Left ventricle myocardium inferior (tissue), 1 donor: Measurements from ENCODE around the gene FUT9. TPM values are rescaled to one million over a fixed set of nuclear protein-coding genes. Genes with fewer than 3 reads are reported as not detected.

Experiments
- DNase-seq: peaks from one replicate; pipeline ENCODE4 v3.0.0-alpha.2; 2020
- H3K27ac ChIP-seq: fragments of 200-600 bp; replicated peaks from 2 replicates; pipeline ENCODE4 v1.8.0; 2021
- H3K27me3 ChIP-seq: fragments of 200-600 bp; 2 replicates; pipeline ENCODE4 v1.8.0; 2021; ENCODE audit warnings: low read depth
- H3K36me3 ChIP-seq: fragments of 200-600 bp; 2 replicates; pipeline ENCODE4 v1.8.0; 2021
- H3K4me1 ChIP-seq: fragments of 200-600 bp; 2 replicates; pipeline ENCODE4 v1.8.0; 2021
- H3K4me3 ChIP-seq: fragments of 200-600 bp; 2 replicates; pipeline ENCODE4 v1.8.0; 2021; ENCODE audit warnings: mild to moderate bottlenecking, moderate library complexity
- H3K9me3 ChIP-seq: fragments of 200-600 bp; replicated peaks from 2 replicates; pipeline ENCODE4 v1.8.0; 2021
- intact Hi-C: fragments of 100-400 bp; cut with micrococcal nuclease; formaldehyde crosslinking; loops from one replicate; pipeline ENCODE4 v1.11.0; 2022
- long read RNA-seq: library from polyadenylated mRNA; unstranded; transcript quantifications from one replicate; pipeline ENCODE4 v2.0.0, GENCODE V29; 2021
- total RNA-seq: library from RNA; stranded (reverse); fragmentation: NEBNext Ultra II Directional; extraction: Animal tissue kit (Norgen Biotek cat#: 25700); gene quantifications from one replicate; pipeline ENCODE4 v1.2.1, GENCODE V29; 2021
- TF ChIP-seq, protein P1 (sequence below): fragments of 200-600 bp; IDR thresholded peaks from 2 replicates; pipeline ENCODE4 v1.8.0; 2021; ENCODE audit warnings: antibody characterized with exemption, mild to moderate bottlenecking, borderline replicate concordance
- donor health status: DM: no; HTN: yes; CAD: no; lungs with severe emphysema.

Gene FUT9
- not detected for total RNA-seq
- long read RNA-seq, result 0 reads

GRCh38 chr6:96015518-96016333 is at the start of gene FUT9:
Gene FUT9, plus strand, starts transcription at chr6:96015974. Its CDS starts 187,182 bp downstream, at chr6:96203156.
- no peak for DNase-seq

GRCh38 chr6:95967594-95967993 is 48.2 kb upstream of the FUT9 start:
- H3K27ac ChIP-seq, result no peak overlapping the region
- H3K4me1 ChIP-seq, result no peaks in the 10 kb centered on the region
- intact Hi-C loops, result no loop called here
- H3K36me3 ChIP-seq, result no peaks in the 10 kb centered on the region
- H3K4me3 ChIP-seq, result no peak overlapping the region
- H3K9me3 ChIP-seq, result peaks cover 74% of the 10 kb centered on the region
- no peaks in the 10 kb centered on the region for H3K27me3 ChIP-seq
- TF ChIP-seq, protein P1, sequence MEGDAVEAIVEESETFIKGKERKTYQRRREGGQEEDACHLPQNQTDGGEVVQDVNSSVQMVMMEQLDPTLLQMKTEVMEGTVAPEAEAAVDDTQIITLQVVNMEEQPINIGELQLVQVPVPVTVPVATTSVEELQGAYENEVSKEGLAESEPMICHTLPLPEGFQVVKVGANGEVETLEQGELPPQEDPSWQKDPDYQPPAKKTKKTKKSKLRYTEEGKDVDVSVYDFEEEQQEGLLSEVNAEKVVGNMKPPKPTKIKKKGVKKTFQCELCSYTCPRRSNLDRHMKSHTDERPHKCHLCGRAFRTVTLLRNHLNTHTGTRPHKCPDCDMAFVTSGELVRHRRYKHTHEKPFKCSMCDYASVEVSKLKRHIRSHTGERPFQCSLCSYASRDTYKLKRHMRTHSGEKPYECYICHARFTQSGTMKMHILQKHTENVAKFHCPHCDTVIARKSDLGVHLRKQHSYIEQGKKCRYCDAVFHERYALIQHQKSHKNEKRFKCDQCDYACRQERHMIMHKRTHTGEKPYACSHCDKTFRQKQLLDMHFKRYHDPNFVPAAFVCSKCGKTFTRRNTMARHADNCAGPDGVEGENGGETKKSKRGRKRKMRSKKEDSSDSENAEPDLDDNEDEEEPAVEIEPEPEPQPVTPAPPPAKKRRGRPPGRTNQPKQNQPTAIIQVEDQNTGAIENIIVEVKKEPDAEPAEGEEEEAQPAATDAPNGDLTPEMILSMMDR, result no peak
- no peak for DNase-seq

More at GRCh38 chr6:96015518-96016333, at the start of gene FUT9:
- Histone ChIP-seq H3K9me3 (no peaks in the 10 kb centered on the region), H3K27ac (no peak within 1 kb of the TSS), H3K27me3 (peaks cover 50% of the 10 kb centered on the region), H3K36me3 (no peaks in the 10 kb centered on the region), H3K4me3 (no peak within 1 kb of the TSS), H3K4me1 (no peaks in the 10 kb centered on the region)
- TF ChIP-seq, protein P1, result no peak
- intact Hi-C loops, result no loop called here

- H3K27ac ChIP-seq, result no peak overlapping the region
- H3K4me3 ChIP-seq, result no peak overlapping the region
- H3K27me3 ChIP-seq, result no peaks in the 10 kb centered on the region
- TF ChIP-seq, protein P1, result no peak
- H3K4me1 ChIP-seq, result no peaks in the 10 kb centered on the region
- H3K36me3 ChIP-seq, result no peaks in the 10 kb centered on the region
- peaks cover 35% of the 10 kb centered on the region for H3K9me3 ChIP-seq
- intact Hi-C loops, result no loop called here
- DNase-seq, result no peak
Observed at GRCh38 chr6:95973976-95974375, 41.8 kb upstream of the FUT9 start.

GRCh38 chr6:95978230-95978629 is 37.5 kb upstream of the FUT9 start:
- no peaks in the 10 kb centered on the region for H3K4me1 ChIP-seq
- H3K36me3 ChIP-seq, result no peaks in the 10 kb centered on the region
- TF ChIP-seq, protein P1, result no peak

DNA sequence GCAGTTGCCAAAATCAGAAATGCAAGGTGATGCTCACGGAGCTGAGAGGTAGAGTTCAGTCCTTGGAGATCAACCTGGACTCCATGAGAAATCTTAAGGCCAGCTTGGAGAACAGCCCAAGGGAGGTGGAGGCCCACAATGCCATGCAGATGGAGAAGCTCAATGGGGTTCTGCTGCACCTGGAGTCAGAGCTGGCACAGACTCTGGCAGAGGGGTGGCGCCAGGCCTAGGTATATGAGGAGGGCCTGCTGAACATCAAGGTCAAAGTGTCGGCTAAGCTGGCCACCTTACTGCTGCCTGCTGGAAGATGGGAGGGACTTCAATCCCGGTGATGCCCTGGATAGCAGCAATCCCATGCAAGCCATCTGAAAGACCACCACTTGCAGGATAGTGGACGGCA is 23.9 kb upstream of the FUT9 start:
- H3K36me3 ChIP-seq, result no peaks in the 10 kb centered on the region
- H3K4me3 ChIP-seq, result no peak overlapping the region
- intact Hi-C loops, result no loop called here
- H3K4me1 ChIP-seq, result no peaks in the 10 kb centered on the region
- TF ChIP-seq, protein P1, result no peak
- no peak overlapping the region for H3K27ac ChIP-seq
- H3K27me3 ChIP-seq, result no peaks in the 10 kb centered on the region
- DNase-seq, result no peak
- peaks cover 54% of the 10 kb centered on the region for H3K9me3 ChIP-seq

More at GRCh38 chr6:95978230-95978629, 37.5 kb upstream of the FUT9 start:
- H3K27ac ChIP-seq, result no peak overlapping the region
- DNase-seq, result no peak
- H3K4me3 ChIP-seq, result no peak overlapping the region
- peaks cover 10% of the 10 kb centered on the region for H3K9me3 ChIP-seq
- intact Hi-C loops, result no loop called here
- H3K27me3 ChIP-seq, result no peaks in the 10 kb centered on the region
